H1 (cell line): Measurements from ENCODE around the gene GLTPD2. TPM values are rescaled to one million over a fixed set of nuclear protein-coding genes. Genes with fewer than 3 reads are reported as not detected.

Source experiments
- CTCF ChIA-PET: fragments of 300-600 bp; sonication (Branson Sonifier 250); formaldehyde crosslinking; loops from one replicate; lab custom pipeline; 2021; ENCODE audit not compliant: partially characterized antibody; lab: Charles Lee
- POLR2A ChIA-PET: fragments of 300-600 bp; sonication (Branson Sonifier 250); formaldehyde crosslinking; loops from one replicate; lab custom pipeline; 2021; ENCODE audit warnings: inconsistent platforms; ENCODE audit not compliant: partially characterized antibody; lab: Charles Lee
- DNase-seq, 2 experiments: peaks; one replicate each; pipeline versions ENCODE4 v3.0.0 to v3.0.0-alpha.2; 2010 to 2022; ENCODE audit warnings: low spot score in 2 of 2, low read depth in 1 of 2, mixed read lengths in 1 of 2
- FAIRE-seq: peaks from 2 replicates; lab custom pipeline; 2011; peaks lifted over from hg19 to GRCh38; lab: Jason Lieb, UNC
- H2AFZ ChIP-seq: 2 replicates; pipeline ENCODE4 v1.8.1; 2012; ENCODE audit warnings: low read length, inconsistent platforms
- H2AK5ac ChIP-seq: 2 replicates; pipeline ENCODE4 v1.6.1; 2013; ENCODE audit warnings: low read depth, low read length
- H2BK120ac ChIP-seq: replicated peaks from 2 replicates; pipeline ENCODE3; 2013; ENCODE audit warnings: low read depth, low read length, inconsistent platforms
- H2BK12ac ChIP-seq: 2 replicates; pipeline ENCODE4 v1.6.1; 2013; ENCODE audit warnings: low read depth, low read length
- H2BK15ac ChIP-seq: 2 replicates; pipeline ENCODE4 v1.6.1; 2013; ENCODE audit warnings: low read length
- H2BK20ac ChIP-seq: 2 replicates; pipeline ENCODE4 v1.6.1; 2013; ENCODE audit warnings: low read length
- H2BK5ac ChIP-seq: 2 replicates; pipeline ENCODE4 v1.6.1; 2013; ENCODE audit warnings: low read depth, low read length
- H3K14ac ChIP-seq: 2 replicates; pipeline ENCODE4 v1.6.1; 2013; ENCODE audit warnings: inconsistent platforms; ENCODE audit not compliant: insufficient read length
- H3K18ac ChIP-seq: 2 replicates; pipeline ENCODE4 v1.6.1; 2013; ENCODE audit warnings: low read length; ENCODE audit errors: extremely low read depth
- H3K23ac ChIP-seq: 2 replicates; pipeline ENCODE4 v1.6.1; 2013; ENCODE audit warnings: inconsistent platforms; ENCODE audit not compliant: insufficient read length
- H3K23me2 ChIP-seq: 2 replicates; pipeline ENCODE4 v1.6.1; 2013; ENCODE audit warnings: low read depth, low read length
- H3K27ac ChIP-seq: 2 replicates; pipeline ENCODE4 v1.6.1; 2011; ENCODE audit warnings: low read depth, low read length, inconsistent platforms
- H3K27me3 ChIP-seq, 4 experiments: replicated peaks in 1 of 4; 1 replicate in 1 of 4; 2 replicates in 3 of 4; pipeline versions ENCODE4 v1.6.1 to v1.8.1; 2011 to 2013; ENCODE audit warnings: low read length in 3 of 4, mild to moderate bottlenecking in 3 of 4, inconsistent platforms in 2 of 4, mixed read lengths in 2 of 4, moderate library complexity in 1 of 4; ENCODE audit not compliant: control insufficient read depth in 3 of 4, insufficient read depth in 3 of 4; ENCODE audit errors: extremely low read depth in 1 of 4
- H3K36me3 ChIP-seq, 4 experiments: 2 replicates each; pipeline versions ENCODE4 v1.6.1 to v1.8.1; 2011 to 2013; ENCODE audit warnings: mild to moderate bottlenecking in 4 of 4, low read length in 3 of 4, moderate library complexity in 2 of 4, control low read depth in 1 of 4, inconsistent platforms in 1 of 4; ENCODE audit not compliant: insufficient read depth in 4 of 4, control insufficient read depth in 2 of 4
- H3K4ac ChIP-seq: replicated peaks from 2 replicates; pipeline ENCODE3; 2013; ENCODE audit warnings: low read length, low read depth, mixed read lengths, inconsistent platforms; ENCODE audit not compliant: insufficient read length
- H3K4me1 ChIP-seq, 4 experiments: replicated peaks in 1 of 4; 1 replicate in 1 of 4; 2 replicates in 3 of 4; pipeline versions ENCODE4 v1.6.1 to v1.8.1; 2011 to 2013; ENCODE audit warnings: low read length in 3 of 4, inconsistent platforms in 2 of 4, mixed read lengths in 1 of 4; ENCODE audit not compliant: insufficient read depth in 4 of 4, control insufficient read depth in 3 of 4
- H3K4me2 ChIP-seq, 2 experiments: 2 replicates each; pipeline versions ENCODE4 v1.6.1 to v1.8.1; 2011 to 2013; ENCODE audit warnings: low read depth in 2 of 2, low read length in 2 of 2, control low read depth in 1 of 2, inconsistent platforms in 1 of 2, mild to moderate bottlenecking in 1 of 2; ENCODE audit not compliant: insufficient read depth in 1 of 2
- H3K4me3 ChIP-seq, 4 experiments: fragments of 200-600, 300-600 bp in 1 of 4; sonication (generic), shearing (Covaris generic), sonication (Bioruptor Twin) in 1 of 4; 2 replicates each; pipeline versions ENCODE4 v1.5.1 to v1.8.1; 2011 to 2016; ENCODE audit warnings: low read length in 4 of 4, low read depth in 3 of 4, control low read depth in 2 of 4, inconsistent platforms in 2 of 4, mild to moderate bottlenecking in 2 of 4, mixed read lengths in 1 of 4, moderate library complexity in 1 of 4; ENCODE audit not compliant: insufficient read depth in 2 of 4; ENCODE audit errors: extremely low read depth in 1 of 4
- H3K56ac ChIP-seq: replicated peaks from 2 replicates; pipeline ENCODE3; 2013; ENCODE audit warnings: low read depth, mild to moderate bottlenecking, mixed read lengths, low read length, inconsistent platforms; ENCODE audit not compliant: insufficient read length
- H3K79me1 ChIP-seq: 2 replicates; pipeline ENCODE4 v1.6.1; 2013; ENCODE audit warnings: low read depth, low read length, control low read depth
- H3K79me2 ChIP-seq, 2 experiments: 2 replicates each; pipeline versions ENCODE4 v1.6.1 to v1.8.1; 2012 to 2013; ENCODE audit warnings: low read length in 2 of 2, mild to moderate bottlenecking in 2 of 2, inconsistent platforms in 1 of 2; ENCODE audit not compliant: insufficient read depth in 2 of 2, control insufficient read depth in 1 of 2
- H3K9ac ChIP-seq, 4 experiments: replicated peaks in 1 of 4; 1 replicate in 1 of 4; 2 replicates in 3 of 4; pipeline versions ENCODE4 v1.6.1 to v1.8.1; 2011 to 2013; ENCODE audit warnings: low read depth in 3 of 4, low read length in 3 of 4, control low read depth in 2 of 4, mild to moderate bottlenecking in 2 of 4, moderate library complexity in 2 of 4, inconsistent platforms in 1 of 4; ENCODE audit errors: extremely low read depth in 1 of 4
- H3K9me3 ChIP-seq, 2 experiments: 2 replicates each; pipeline versions ENCODE4 v1.6.1 to v1.8.1; 2012 to 2013; ENCODE audit warnings: mild to moderate bottlenecking in 2 of 2, moderate library complexity in 2 of 2, control low read depth in 1 of 2, inconsistent platforms in 1 of 2, low read depth in 1 of 2, low read length in 1 of 2, mixed read lengths in 1 of 2; ENCODE audit not compliant: insufficient read depth in 2 of 2
- H4K20me1 ChIP-seq, 2 experiments: replicated peaks in 1 of 2; 2 replicates each; pipeline versions ENCODE3 to v1.8.1; 2011 to 2013; ENCODE audit warnings: inconsistent platforms in 2 of 2, low read length in 2 of 2, mild to moderate bottlenecking in 1 of 2; ENCODE audit not compliant: insufficient read depth in 2 of 2, control insufficient read depth in 1 of 2
- H4K5ac ChIP-seq: 2 replicates; pipeline ENCODE4 v1.6.1; 2013; ENCODE audit warnings: low read length, low read depth, mixed read lengths, inconsistent platforms; ENCODE audit not compliant: insufficient read length
- H4K8ac ChIP-seq: 2 replicates; pipeline ENCODE4 v1.8.0; 2013; ENCODE audit warnings: mild to moderate bottlenecking, moderate library complexity, low read length, inconsistent platforms; ENCODE audit not compliant: insufficient read depth; ENCODE audit errors: extremely low read depth
- H4K91ac ChIP-seq: replicated peaks from 2 replicates; pipeline ENCODE3; 2013; ENCODE audit warnings: low read length, mixed read lengths, inconsistent platforms; ENCODE audit not compliant: insufficient read length
- GABPA ChIP-seq: IDR thresholded peaks from 2 replicates; pipeline ENCODE4 v1.6.1; 2011; ENCODE audit warnings: mild to moderate bottlenecking, low read length, moderate library complexity, borderline replicate concordance; ENCODE audit not compliant: insufficient read depth
- SIRT6 ChIP-seq: IDR thresholded peaks from one replicate; pipeline ENCODE4 v1.7.1; 2012; ENCODE audit warnings: low read length, inconsistent platforms
- WGBS, 2 experiments: shearing (Covaris generic) in 1 of 2; methylation state at CpG; one replicate each; pipeline versions ENCODE4 v1.1.6 to v1.1.7; 2013 to 2015; ENCODE audit warnings: low lambda C conversion rate in 2 of 2, mixed read lengths in 2 of 2, inconsistent platforms in 1 of 2, low coverage in 1 of 2, missing lambda C conversion rate in 1 of 2; ENCODE audit not compliant: insufficient replicate concordance in 2 of 2, insufficient coverage in 1 of 2, insufficient read length in 1 of 2; ENCODE audit errors: extremely low coverage in 1 of 2, missing lambda C conversion rate in 1 of 2; 5-methylcytosine and 5-hydroxymethylcytosine counted together
- polyA plus RNA-seq, 7 experiments: library from polyadenylated mRNA; depleted of rRNA in 3 of 7; stranded (reverse) in 5 of 7; unstranded in 2 of 7; fragments of >200 nt in 5 of 7; fragments of 200-250 nt in 2 of 7; gene quantifications; 1 replicate in 5 of 7; 2 replicates in 1 of 7; 4 replicates in 1 of 7; pipeline versions ENCODE4 v1.2.1 to v1.2.3, GENCODE V29; 2011 to 2013; ENCODE audit warnings: missing spikeins in 2 of 7, mixed read lengths in 2 of 7
- total RNA-seq: library from RNA; stranded (reverse); fragmentation: NEBNext Ultra II Directional; extraction: Animal tissue kit (Norgen Biotek cat#: 25700); gene quantifications from 2 replicates; pipeline ENCODE4 v1.2.1, GENCODE V29; 2021
- TF ChIP-seq, protein P1 (sequence below): IDR thresholded peaks from 2 replicates; pipeline ENCODE4 v1.6.1; 2011; ENCODE audit warnings: low read depth, mild to moderate bottlenecking, low read length; ENCODE audit not compliant: insufficient read depth

Gene GLTPD2
- total and polyA plus RNA-seq, 2 of the 8 experiments (the other 6 are each of a cell fraction or from before 2014, with no cell fraction given) = not detected

DNA sequence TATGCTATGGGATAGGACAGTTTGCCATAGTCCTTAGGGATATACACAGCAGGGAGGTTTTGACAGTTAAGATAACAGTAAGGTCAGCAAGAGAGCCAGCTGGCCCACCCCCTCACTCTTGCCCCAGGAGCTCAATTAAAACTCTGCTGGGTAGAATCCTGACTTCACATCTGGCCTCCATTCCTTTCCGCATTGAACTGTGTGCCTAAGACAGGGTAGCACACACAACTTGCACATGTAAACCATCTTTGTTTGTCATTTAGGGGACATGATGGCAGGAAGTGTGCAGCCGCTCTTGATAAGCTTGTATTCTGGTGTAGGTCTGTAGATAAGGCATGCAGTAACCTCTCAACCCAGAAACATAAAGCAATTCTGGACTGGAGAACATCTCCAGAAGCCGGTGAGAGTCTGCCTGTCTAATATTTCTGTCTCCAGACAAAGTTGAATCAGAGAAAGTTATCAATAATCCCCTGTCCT, 49.6 kb downstream of the GLTPD2 start:
- FAIRE-seq = no peak
- ChIA-PET CTCF (interaction anchor here (0.7 to 1.7 kb wide), 10 partner anchors 20 to 272 kb away, joined by 3 to 6 read pairs (median 3); partner anchors contain the start of gene PLD2), POLR2A (interaction anchor here (1.1 to 1.8 kb wide), 5 partner anchors 11 to 63 kb away, joined by 3 to 4 read pairs (median 4); no protein-coding TSS in a partner anchor)

More for the DNA sequence above, 49.6 kb downstream of the GLTPD2 start:
- no peak overlapping the region for H3K18ac ChIP-seq
- TF ChIP-seq GABPA (no peak), SIRT6 (no peak)
- TF ChIP-seq, protein P1, sequence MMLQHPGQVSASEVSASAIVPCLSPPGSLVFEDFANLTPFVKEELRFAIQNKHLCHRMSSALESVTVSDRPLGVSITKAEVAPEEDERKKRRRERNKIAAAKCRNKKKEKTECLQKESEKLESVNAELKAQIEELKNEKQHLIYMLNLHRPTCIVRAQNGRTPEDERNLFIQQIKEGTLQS = no peak
- H3K23ac ChIP-seq = no peak overlapping the region
- peaks cover 10% of the 10 kb centered on the region for H3K79me1 ChIP-seq
- H3K36me3 ChIP-seq = peaks cover 0 to 7% (median under 1%) of the 10 kb centered on the region in 4 experiments; a peak in 1 of 8 replicates
- no peak for DNase-seq
- no peak overlapping the region for H2BK12ac ChIP-seq
- H3K27me3 ChIP-seq = no peaks in the 10 kb centered on the region
- H2BK5ac ChIP-seq = no peak overlapping the region
- no peak overlapping the region for H4K8ac ChIP-seq
- no peak overlapping the region for H2AK5ac ChIP-seq
- peaks cover 0 to 80% of the 10 kb centered on the region in 2 experiments; a peak in 3 of 4 replicates for H3K79me2 ChIP-seq
- no peak overlapping the region for H3K56ac ChIP-seq
- H3K4me3 ChIP-seq = no peak overlapping the region
- no peak overlapping the region for H2BK20ac ChIP-seq
- no peak overlapping the region for H3K27ac ChIP-seq
- H3K4me1 ChIP-seq = peaks cover 0 to 11% (median 7%) of the 10 kb centered on the region in 4 experiments; a peak in 6 of 7 replicates
- H3K14ac ChIP-seq = no peak overlapping the region
- H2AFZ ChIP-seq = no peak overlapping the region
- H4K5ac ChIP-seq = no peak overlapping the region
- H3K9me3 ChIP-seq = no peaks in the 10 kb centered on the region
- H3K4ac ChIP-seq = no peak overlapping the region
- peaks cover 0 to 8% of the 10 kb centered on the region in 2 experiments for H4K20me1 ChIP-seq
- no peak overlapping the region for H3K9ac ChIP-seq
- WGBS, 2 experiments = 93% methylated on average over 3 of the region's 3 CpGs; no CpG with 5 or more reads in 1 of the 2 experiments
- no peak overlapping the region for H2BK120ac ChIP-seq
- H3K4me2 ChIP-seq = no peak overlapping the region
- H3K23me2 ChIP-seq = peaks cover 6% of the 10 kb centered on the region
- no peak overlapping the region for H4K91ac ChIP-seq
- H2BK15ac ChIP-seq = no peak overlapping the region
